ENCODE results near the gene PRKG2. TPM values are rescaled to one million over a fixed set of nuclear protein-coding genes. Genes with fewer than 3 reads are reported as not detected.

PRKG2 gene
- total and polyA plus RNA-seq, 2 experiments from 2014 or later, result 6.7 to 17.4 TPM

DNA sequence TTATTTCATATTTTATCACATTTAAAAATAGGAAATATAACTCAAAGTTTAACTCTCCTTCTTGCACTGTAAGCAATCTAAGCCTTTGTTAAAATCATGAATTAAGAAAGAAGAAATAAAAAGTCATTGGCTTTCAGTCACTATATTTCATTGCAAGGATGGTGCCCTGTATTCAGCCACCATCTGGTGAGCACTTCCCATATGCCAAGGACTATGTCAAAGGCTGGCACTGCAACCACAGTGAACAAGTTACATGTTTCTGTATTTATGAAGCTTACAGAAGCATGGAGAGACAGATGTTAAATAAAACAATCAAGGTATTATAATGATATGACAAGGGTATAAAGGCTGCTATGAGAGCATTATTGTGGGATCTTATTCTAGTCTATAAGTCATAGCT lies 68.6 kb downstream of the PRKG2 start:
- Histone ChIP-seq H3K4me1 (ENCODE audit: insufficient read depth) (no peaks in the 10 kb centered on the region), H3K27ac (no peak overlapping the region), H3K27me3 (no peaks in the 10 kb centered on the region), H3K79me2 (no peaks in the 10 kb centered on the region), H4K20me1 (ENCODE audit: insufficient read depth, poor library complexity, severe bottlenecking) (no peaks in the 10 kb centered on the region), H2AFZ (no peak overlapping the region), H3K4me2 (no peak overlapping the region), H3K9me2 (replicated peaks; ENCODE audit: insufficient read depth) (no peaks in the 10 kb centered on the region), H3K9me3 (ENCODE audit: low read depth) (no peaks in the 10 kb centered on the region), H3K4me3 (no peak overlapping the region), H3K36me3 (replicated peaks; ENCODE audit: insufficient read depth, low read depth) (no peaks in the 10 kb centered on the region)
- no peak for DNase-seq (ENCODE audit: low spot score)
- TF ChIP-seq EZH2phosphoT487 (IDR thresholded peaks at IDR 0.05; ENCODE audit: low read depth, severe bottlenecking, unreplicated experiment), result no peak
- no peak for TF ChIP-seq CTCF (IDR thresholded peaks at IDR 0.05; ENCODE audit: poor library complexity)
- TF ChIP-seq EZH2 (IDR thresholded peaks at IDR 0.05; ENCODE audit: borderline replicate concordance), result no peak

DNA sequence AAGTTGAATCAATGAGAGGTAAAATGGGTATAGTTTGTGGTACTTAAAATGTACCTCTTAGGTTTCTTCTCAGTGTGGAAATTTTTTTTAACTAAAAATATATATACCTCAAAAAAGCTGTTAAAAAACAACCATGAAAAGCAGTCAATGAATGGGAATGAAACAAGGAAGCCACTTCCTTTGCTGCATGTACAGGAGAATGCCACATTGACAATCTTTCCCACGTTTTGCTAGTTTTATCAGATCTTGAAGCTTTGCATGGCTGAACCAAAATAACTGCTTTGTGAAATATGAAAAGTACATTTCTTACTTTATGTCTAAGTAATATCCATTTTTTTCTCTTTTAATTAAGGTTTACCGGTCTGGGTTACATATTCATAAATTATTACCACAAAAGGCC lies 71.8 kb downstream of the PRKG2 start:
- no peaks in the 10 kb centered on the region for H4K20me1 ChIP-seq (ENCODE audit: insufficient read depth, poor library complexity, severe bottlenecking)
- 79% methylated on average over 2 of the region's 2 CpGs for WGBS (ENCODE audit: low lambda C conversion rate, missing lambda C conversion rate)
- no peaks in the 10 kb centered on the region for H3K27me3 ChIP-seq
- no peaks in the 10 kb centered on the region for H3K9me3 ChIP-seq (ENCODE audit: low read depth)
- no peak overlapping the region for H2AFZ ChIP-seq
- TF ChIP-seq CTCF (IDR thresholded peaks at IDR 0.05; ENCODE audit: poor library complexity) (no peak), EZH2phosphoT487 (IDR thresholded peaks at IDR 0.05; ENCODE audit: low read depth, severe bottlenecking, unreplicated experiment) (no peak), EZH2 (IDR thresholded peaks at IDR 0.05; ENCODE audit: borderline replicate concordance) (no peak)
- H3K36me3 ChIP-seq (replicated peaks; ENCODE audit: insufficient read depth, low read depth), result no peaks in the 10 kb centered on the region
- DNase-seq (ENCODE audit: low spot score), result no peak
- H3K4me1 ChIP-seq (ENCODE audit: insufficient read depth), result no peaks in the 10 kb centered on the region
- no peaks in the 10 kb centered on the region for H3K9me2 ChIP-seq (replicated peaks; ENCODE audit: insufficient read depth)
- no peaks in the 10 kb centered on the region for H3K79me2 ChIP-seq
- H3K27ac ChIP-seq, result no peak overlapping the region
- H3K4me3 ChIP-seq, result no peak overlapping the region
- no peak overlapping the region for H3K4me2 ChIP-seq

DNA sequence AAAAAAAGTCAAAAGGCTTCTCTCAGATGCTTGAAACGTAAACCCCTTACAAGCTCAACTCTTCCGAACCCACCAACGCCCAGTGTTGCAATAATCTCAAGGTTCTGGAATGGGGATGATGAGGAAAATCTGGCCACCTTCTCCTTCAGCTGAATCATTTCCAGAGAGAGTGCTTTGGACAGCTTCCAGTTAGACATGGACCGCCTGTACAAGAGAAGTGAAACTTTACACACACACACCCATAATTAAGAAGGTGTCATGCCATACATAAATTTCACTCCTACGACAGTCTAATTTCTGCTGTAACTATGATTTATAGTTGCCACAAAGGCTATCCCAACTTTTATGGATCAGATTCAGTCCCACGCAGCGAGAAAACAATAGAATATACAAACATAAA lies 72.3 kb downstream of the PRKG2 start:
- no peak overlapping the region for H2AFZ ChIP-seq
- no peaks in the 10 kb centered on the region for H3K4me1 ChIP-seq (ENCODE audit: insufficient read depth)
- no peaks in the 10 kb centered on the region for H4K20me1 ChIP-seq (ENCODE audit: insufficient read depth, poor library complexity, severe bottlenecking)
- no peak overlapping the region for H3K27ac ChIP-seq
- no peaks in the 10 kb centered on the region for H3K9me3 ChIP-seq (ENCODE audit: low read depth)
- 92% methylated on average over 7 of the region's 7 CpGs for WGBS (ENCODE audit: low lambda C conversion rate, missing lambda C conversion rate)
- no peaks in the 10 kb centered on the region for H3K36me3 ChIP-seq (replicated peaks; ENCODE audit: insufficient read depth, low read depth)
- H3K9me2 ChIP-seq (replicated peaks; ENCODE audit: insufficient read depth), result no peaks in the 10 kb centered on the region
- no peak for DNase-seq (ENCODE audit: low spot score)
- H3K27me3 ChIP-seq, result no peaks in the 10 kb centered on the region
- H3K4me3 ChIP-seq, result no peak overlapping the region
- no peak for TF ChIP-seq CTCF (IDR thresholded peaks at IDR 0.05; ENCODE audit: poor library complexity)
- TF ChIP-seq EZH2 (IDR thresholded peaks at IDR 0.05; ENCODE audit: borderline replicate concordance), result no peak
- no peak for TF ChIP-seq EZH2phosphoT487 (IDR thresholded peaks at IDR 0.05; ENCODE audit: low read depth, severe bottlenecking, unreplicated experiment)
- H3K79me2 ChIP-seq, result no peaks in the 10 kb centered on the region
- H3K4me2 ChIP-seq, result no peak overlapping the region

DNA sequence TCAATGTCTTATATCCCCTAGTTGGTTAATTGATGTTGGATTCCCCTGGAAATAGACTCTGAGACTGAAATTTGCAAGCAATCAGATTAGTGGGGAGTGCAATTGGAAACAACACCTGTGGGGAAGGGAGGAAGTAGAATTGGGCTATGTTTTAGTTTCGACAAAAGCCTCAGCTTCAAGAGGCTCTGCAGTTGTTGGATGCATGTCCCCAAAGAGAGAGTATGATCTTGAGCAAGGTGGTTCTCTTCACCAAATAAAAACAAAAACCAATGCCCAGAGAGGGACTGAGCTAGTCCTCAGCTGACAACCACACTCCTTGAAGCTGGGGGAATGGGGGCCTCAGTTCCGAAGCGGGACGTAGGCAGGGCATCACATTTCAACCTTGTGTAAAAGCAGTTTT lies 77.1 kb downstream of the PRKG2 start:
- H3K36me3 ChIP-seq (replicated peaks; ENCODE audit: insufficient read depth, low read depth), result no peaks in the 10 kb centered on the region
- no peaks in the 10 kb centered on the region for H3K27me3 ChIP-seq
- no peak overlapping the region for H3K4me3 ChIP-seq
- TF ChIP-seq EZH2 (IDR thresholded peaks at IDR 0.05; ENCODE audit: borderline replicate concordance) (no peak), EZH2phosphoT487 (IDR thresholded peaks at IDR 0.05; ENCODE audit: low read depth, severe bottlenecking, unreplicated experiment) (no peak), CTCF (IDR thresholded peaks at IDR 0.05; ENCODE audit: poor library complexity) (no peak)
- H3K9me2 ChIP-seq (replicated peaks; ENCODE audit: insufficient read depth), result no peaks in the 10 kb centered on the region
- H3K9me3 ChIP-seq (ENCODE audit: low read depth), result no peaks in the 10 kb centered on the region
- no peak overlapping the region for H2AFZ ChIP-seq
- no peak for DNase-seq (ENCODE audit: low spot score)
- no peaks in the 10 kb centered on the region for H4K20me1 ChIP-seq (ENCODE audit: insufficient read depth, poor library complexity, severe bottlenecking)
- no peaks in the 10 kb centered on the region for H3K4me1 ChIP-seq (ENCODE audit: insufficient read depth)
- H3K27ac ChIP-seq, result no peak overlapping the region
- WGBS (ENCODE audit: low lambda C conversion rate, missing lambda C conversion rate), result 98% methylated on average over 4 of the region's 4 CpGs
- H3K4me2 ChIP-seq, result no peak overlapping the region
- H3K79me2 ChIP-seq, result no peaks in the 10 kb centered on the region
